Mucosa of descending colon (tissue), 3 donors: ENCODE measurements around the gene MVB12B. TPM values are rescaled to one million over a fixed set of nuclear protein-coding genes. Genes with fewer than 3 reads are reported as not detected.

Experiments
- ATAC-seq: fragments of 200-7000 bp; cut with Tn5 transposase; one replicate; pipeline ENCODE4 v1.9.1; 2020; ENCODE audit warnings: mild to moderate bottlenecking, moderate library complexity
- DNase-seq, 3 donors: peaks; one replicate each; pipeline ENCODE4 v3.0.0-alpha.2; 2020
- H3K36me3 ChIP-seq: fragments of 200-600 bp; one replicate; pipeline ENCODE4 v1.8.0; 2021; ENCODE audit warnings: low read depth, mild to moderate bottlenecking
- H3K4me1 ChIP-seq: fragments of 200-600 bp; one replicate; pipeline ENCODE4 v1.8.0; 2021; ENCODE audit warnings: low read depth, mild to moderate bottlenecking
- H3K4me3 ChIP-seq: fragments of 200-600 bp; one replicate; pipeline ENCODE4 v1.8.0; 2021; ENCODE audit warnings: mild to moderate bottlenecking
- H3K9me3 ChIP-seq: fragments of 200-600 bp; one replicate; pipeline ENCODE4 v1.8.0; 2021; ENCODE audit warnings: mild to moderate bottlenecking
- intact Hi-C, 2 donors: fragments of 100-400 bp; cut with DNase I in 1 of 2; cut with micrococcal nuclease in 1 of 2; formaldehyde crosslinking; loops; one replicate each; pipeline versions ENCODE4 v1.11.0 to v1.11.1; 2022; cut with DNase I, micrococcal nuclease
- total RNA-seq, 3 donors: library from RNA; stranded (reverse); fragmentation: NEBNext Ultra II Directional in 2 of 3; extraction: Animal tissue kit (Norgen Biotek cat#: 25700) in 2 of 3; gene quantifications; one replicate each; pipeline versions ENCODE4 v1.2.1 to v1.2.4, GENCODE V29; 2021 to 2023
- TF ChIP-seq, protein P1 (sequence below): fragments of 200-600 bp; IDR thresholded peaks from one replicate; pipeline ENCODE4 v1.8.0; 2022; ENCODE audit warnings: antibody characterized with exemption, mild to moderate bottlenecking
- donor health status: DM: no; HTN: no; CAD: no; lungs with moderate emphysema.
- donor health status: DM: no; HTN: no; CAD: no.
- donor health status: DM: no; HTN: yes; CAD: no.

Gene MVB12B
- total RNA-seq, 3 donors from 2014 or later: 16.8 to 26.4 (median 21.6) TPM

GRCh38 chr9:126411948-126412284 lies 85.3 kb downstream of the MVB12B start:
- H3K36me3 ChIP-seq: no peaks in the 10 kb centered on the region
- no peak for ATAC-seq
- TF ChIP-seq, protein P1, sequence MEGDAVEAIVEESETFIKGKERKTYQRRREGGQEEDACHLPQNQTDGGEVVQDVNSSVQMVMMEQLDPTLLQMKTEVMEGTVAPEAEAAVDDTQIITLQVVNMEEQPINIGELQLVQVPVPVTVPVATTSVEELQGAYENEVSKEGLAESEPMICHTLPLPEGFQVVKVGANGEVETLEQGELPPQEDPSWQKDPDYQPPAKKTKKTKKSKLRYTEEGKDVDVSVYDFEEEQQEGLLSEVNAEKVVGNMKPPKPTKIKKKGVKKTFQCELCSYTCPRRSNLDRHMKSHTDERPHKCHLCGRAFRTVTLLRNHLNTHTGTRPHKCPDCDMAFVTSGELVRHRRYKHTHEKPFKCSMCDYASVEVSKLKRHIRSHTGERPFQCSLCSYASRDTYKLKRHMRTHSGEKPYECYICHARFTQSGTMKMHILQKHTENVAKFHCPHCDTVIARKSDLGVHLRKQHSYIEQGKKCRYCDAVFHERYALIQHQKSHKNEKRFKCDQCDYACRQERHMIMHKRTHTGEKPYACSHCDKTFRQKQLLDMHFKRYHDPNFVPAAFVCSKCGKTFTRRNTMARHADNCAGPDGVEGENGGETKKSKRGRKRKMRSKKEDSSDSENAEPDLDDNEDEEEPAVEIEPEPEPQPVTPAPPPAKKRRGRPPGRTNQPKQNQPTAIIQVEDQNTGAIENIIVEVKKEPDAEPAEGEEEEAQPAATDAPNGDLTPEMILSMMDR: no peak
- no peaks in the 10 kb centered on the region for H3K9me3 ChIP-seq
- H3K4me1 ChIP-seq: no peaks in the 10 kb centered on the region
- H3K4me3 ChIP-seq: no peak overlapping the region
- DNase-seq: no peak
- intact Hi-C loops: no loop called here

DNA sequence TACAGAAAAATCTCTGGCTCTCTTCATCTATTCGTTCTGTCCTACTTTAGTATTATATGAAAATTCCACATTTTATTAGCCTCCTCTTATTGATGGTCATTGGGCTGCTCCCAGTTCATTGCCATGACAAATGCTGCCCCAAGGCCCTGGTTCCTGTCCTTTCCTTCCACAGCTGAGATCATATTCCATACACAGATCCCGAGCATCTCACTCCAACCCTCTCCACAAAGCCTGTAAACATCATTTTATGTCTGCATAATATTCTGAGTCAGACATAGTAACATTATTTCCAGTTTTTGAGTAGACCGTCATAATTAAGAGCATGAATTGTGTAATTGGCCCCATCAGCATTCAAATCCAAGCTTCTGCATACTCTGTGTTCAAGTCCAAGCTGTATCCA lies 86.3 kb downstream of the MVB12B start:
- Histone ChIP-seq H3K4me1 (no peaks in the 10 kb centered on the region), H3K36me3 (no peaks in the 10 kb centered on the region), H3K9me3 (no peaks in the 10 kb centered on the region), H3K4me3 (no peak overlapping the region)
- ATAC-seq (no peak), DNase-seq (no peak)
- intact Hi-C loops: no loop called here
- TF ChIP-seq, protein P1: no peak

- intact Hi-C loops: no loop called here
- TF ChIP-seq, protein P1: no peak
- no peak for ATAC-seq
These were observed 86.9 kb downstream of the MVB12B start for GRCh38 chr9:126413391-126414068.

GRCh38 chr9:126415741-126416370 lies 89.2 kb downstream of the MVB12B start:
- Histone ChIP-seq H3K4me1 (peaks cover 3% of the 10 kb centered on the region), H3K36me3 (no peaks in the 10 kb centered on the region), H3K4me3 (no peak overlapping the region), H3K9me3 (no peaks in the 10 kb centered on the region)
- intact Hi-C loops: no loop called here
- DNase-seq (no peak), ATAC-seq (no peak)
- TF ChIP-seq, protein P1: no peak

More at GRCh38 chr9:126413391-126414068, 86.9 kb downstream of the MVB12B start:
- no peak overlapping the region for H3K4me3 ChIP-seq
- no peaks in the 10 kb centered on the region for H3K36me3 ChIP-seq
- H3K9me3 ChIP-seq: no peaks in the 10 kb centered on the region
- DNase-seq: no peak
- H3K4me1 ChIP-seq: no peaks in the 10 kb centered on the region

GRCh38 chr9:126417043-126417442 lies 90.4 kb downstream of the MVB12B start:
- DNase-seq: no peak
- no peak overlapping the region for H3K4me3 ChIP-seq
- H3K36me3 ChIP-seq: no peaks in the 10 kb centered on the region
- H3K9me3 ChIP-seq: no peaks in the 10 kb centered on the region
- H3K4me1 ChIP-seq: peaks cover 3% of the 10 kb centered on the region
- intact Hi-C loops: no loop called here
- no peak for ATAC-seq
- TF ChIP-seq, protein P1: no peak
